Measurements from ENCODE around the gene RNF135.

The RNF135 gene

GRCh38 chr17:30926516-30926915 lies 44.3 kb upstream of the RNF135 start:
- H2BK120ac ChIP-seq (ENCODE audit: insufficient read depth, low read length, poor library complexity): no peak overlapping the region
- no peak overlapping the region for H3K4me2 ChIP-seq (ENCODE audit: low read length)
- H3K4me3 ChIP-seq (ENCODE audit: low read depth, low read length): no peak overlapping the region
- peaks cover 19% of the 10 kb centered on the region for H3K27me3 ChIP-seq (ENCODE audit: insufficient read depth, low read length)
- no peak overlapping the region for H4K12ac ChIP-seq (ENCODE audit: low read depth, low read length)
- no peaks in the 10 kb centered on the region for H3K79me2 ChIP-seq (ENCODE audit: control insufficient read depth, insufficient read depth, low read length, poor library complexity)
- H3K4me1 ChIP-seq (ENCODE audit: control insufficient read depth in 1 of 2, insufficient read depth in 2 of 2, low read length in 2 of 2): peaks cover 7% of the 10 kb centered on the region in 2 experiments
- no peak overlapping the region for H3K23ac ChIP-seq (ENCODE audit: low read length)
- H3K9me3 ChIP-seq (ENCODE audit: insufficient read depth, low read depth, low read length): peaks cover 2% of the 10 kb centered on the region
- no peaks in the 10 kb centered on the region for H3K36me3 ChIP-seq (ENCODE audit: control insufficient read depth in 1 of 2, insufficient read depth in 2 of 2, low read length in 2 of 2)
- H2BK5ac ChIP-seq (ENCODE audit: low read depth, low read length, poor library complexity): no peak overlapping the region
- H3K79me1 ChIP-seq (ENCODE audit: low read length): no peaks in the 10 kb centered on the region
- H3K9ac ChIP-seq (ENCODE audit: low read length): no peak overlapping the region
- no peak overlapping the region for H4K8ac ChIP-seq (ENCODE audit: low read depth, low read length)
- H3K4ac ChIP-seq (ENCODE audit: low read depth, low read length): no peak overlapping the region
- WGBS (ENCODE audit: extremely low coverage, insufficient coverage, insufficient read length): no CpG with 5 or more reads among the region's 6 CpGs
- H2AK5ac ChIP-seq (ENCODE audit: low read length): no peak overlapping the region
- no peak overlapping the region for H2AFZ ChIP-seq (ENCODE audit: insufficient read depth, low read length, poor library complexity)
- H4K91ac ChIP-seq (ENCODE audit: low read depth, low read length): no peak overlapping the region
- H3K18ac ChIP-seq (ENCODE audit: low read length): no peak overlapping the region
- DNase-seq: peak in 1 of 2 donors; percentile 7
- H2BK12ac ChIP-seq (ENCODE audit: low read length): no peak overlapping the region
- H3K27ac ChIP-seq (ENCODE audit: low read depth, low read length): no peak overlapping the region
- H3K14ac ChIP-seq (ENCODE audit: low read length): no peak overlapping the region

- H3K9ac ChIP-seq (ENCODE audit: low read length): no peak overlapping the region
- H2AFZ ChIP-seq (ENCODE audit: insufficient read depth, low read length, poor library complexity): no peak overlapping the region
- H3K27ac ChIP-seq (ENCODE audit: low read depth, low read length): no peak overlapping the region
- peaks cover 2% of the 10 kb centered on the region for H3K9me3 ChIP-seq (ENCODE audit: insufficient read depth, low read depth, low read length)
- H2AK5ac ChIP-seq (ENCODE audit: low read length): no peak overlapping the region
- H3K36me3 ChIP-seq (ENCODE audit: control insufficient read depth in 1 of 2, insufficient read depth in 2 of 2, low read length in 2 of 2): no peaks in the 10 kb centered on the region
- no CpG with 5 or more reads among the region's 5 CpGs for WGBS (ENCODE audit: extremely low coverage, insufficient coverage, insufficient read length)
- H4K91ac ChIP-seq (ENCODE audit: low read depth, low read length): no peak overlapping the region
- no peak overlapping the region for H4K8ac ChIP-seq (ENCODE audit: low read depth, low read length)
- H3K4ac ChIP-seq (ENCODE audit: low read depth, low read length): no peak overlapping the region
- no peaks in the 10 kb centered on the region for H3K79me1 ChIP-seq (ENCODE audit: low read length)
- no peak overlapping the region for H2BK12ac ChIP-seq (ENCODE audit: low read length)
- no peak overlapping the region for H3K4me2 ChIP-seq (ENCODE audit: low read length)
- no peak overlapping the region for H4K12ac ChIP-seq (ENCODE audit: low read depth, low read length)
- H2BK120ac ChIP-seq (ENCODE audit: insufficient read depth, low read length, poor library complexity): no peak overlapping the region
- no peak overlapping the region for H3K4me3 ChIP-seq (ENCODE audit: low read depth, low read length)
- peaks cover 7% of the 10 kb centered on the region for H3K27me3 ChIP-seq (ENCODE audit: insufficient read depth, low read length)
- H3K23ac ChIP-seq (ENCODE audit: low read length): no peak overlapping the region
- DNase-seq: no peak
- H3K14ac ChIP-seq (ENCODE audit: low read length): no peak overlapping the region
- no peak overlapping the region for H2BK5ac ChIP-seq (ENCODE audit: low read depth, low read length, poor library complexity)
- H3K18ac ChIP-seq (ENCODE audit: low read length): no peak overlapping the region
- no peaks in the 10 kb centered on the region for H3K79me2 ChIP-seq (ENCODE audit: control insufficient read depth, insufficient read depth, low read length, poor library complexity)
- no peaks in the 10 kb centered on the region for H3K4me1 ChIP-seq (ENCODE audit: control insufficient read depth in 1 of 2, insufficient read depth in 2 of 2, low read length in 2 of 2)
Measured at GRCh38 chr17:30927756-30928155, 43.1 kb upstream of the RNF135 start.

- Histone ChIP-seq H3K27ac (ENCODE audit: low read depth, low read length) (no peak overlapping the region), H4K8ac (ENCODE audit: low read depth, low read length) (no peak overlapping the region), H3K9ac (ENCODE audit: low read length) (no peak overlapping the region), H3K4me3 (ENCODE audit: low read depth, low read length) (no peak overlapping the region), H4K12ac (ENCODE audit: low read depth, low read length) (no peak overlapping the region), H2AFZ (ENCODE audit: insufficient read depth, low read length, poor library complexity) (no peak overlapping the region), H4K91ac (ENCODE audit: low read depth, low read length) (no peak overlapping the region), H3K27me3 (ENCODE audit: insufficient read depth, low read length) (no peaks in the 10 kb centered on the region), H2BK12ac (ENCODE audit: low read length) (no peak overlapping the region), H3K9me3 (ENCODE audit: insufficient read depth, low read depth, low read length) (peaks cover 2% of the 10 kb centered on the region), H3K14ac (ENCODE audit: low read length) (no peak overlapping the region), H3K18ac (ENCODE audit: low read length) (no peak overlapping the region), H2BK120ac (ENCODE audit: insufficient read depth, low read length, poor library complexity) (no peak overlapping the region), H3K4ac (ENCODE audit: low read depth, low read length) (no peak overlapping the region), H2AK5ac (ENCODE audit: low read length) (no peak overlapping the region), H3K79me2 (ENCODE audit: control insufficient read depth, insufficient read depth, low read length, poor library complexity) (no peaks in the 10 kb centered on the region), H2BK5ac (ENCODE audit: low read depth, low read length, poor library complexity) (no peak overlapping the region), H3K36me3 (ENCODE audit: control insufficient read depth in 1 of 2, insufficient read depth in 2 of 2, low read length in 2 of 2) (no peaks in the 10 kb centered on the region), H3K23ac (ENCODE audit: low read length) (no peak overlapping the region), H3K79me1 (ENCODE audit: low read length) (no peaks in the 10 kb centered on the region), H3K4me1 (ENCODE audit: control insufficient read depth in 1 of 2, insufficient read depth in 2 of 2, low read length in 2 of 2) (no peaks in the 10 kb centered on the region), H3K4me2 (ENCODE audit: low read length) (no peak overlapping the region)
- DNase-seq: no peak
- no CpG with 5 or more reads among the region's 3 CpGs for WGBS (ENCODE audit: extremely low coverage, insufficient coverage, insufficient read length)
Measured at GRCh38 chr17:30928584-30928983, 42.3 kb upstream of the RNF135 start.

- Histone ChIP-seq H4K12ac (ENCODE audit: low read depth, low read length) (no peak overlapping the region), H2BK120ac (ENCODE audit: insufficient read depth, low read length, poor library complexity) (no peak overlapping the region), H2BK12ac (ENCODE audit: low read length) (no peak overlapping the region), H3K27me3 (ENCODE audit: insufficient read depth, low read length) (no peaks in the 10 kb centered on the region), H3K4ac (ENCODE audit: low read depth, low read length) (no peak overlapping the region), H4K91ac (ENCODE audit: low read depth, low read length) (no peak overlapping the region), H3K4me3 (ENCODE audit: low read depth, low read length) (no peak overlapping the region), H3K27ac (ENCODE audit: low read depth, low read length) (no peak overlapping the region), H4K8ac (ENCODE audit: low read depth, low read length) (no peak overlapping the region), H3K23ac (ENCODE audit: low read length) (no peak overlapping the region), H3K18ac (ENCODE audit: low read length) (no peak overlapping the region), H2AFZ (ENCODE audit: insufficient read depth, low read length, poor library complexity) (no peak overlapping the region), H3K4me2 (ENCODE audit: low read length) (no peak overlapping the region), H3K4me1 (ENCODE audit: control insufficient read depth in 1 of 2, insufficient read depth in 2 of 2, low read length in 2 of 2) (no peaks in the 10 kb centered on the region), H3K79me2 (ENCODE audit: control insufficient read depth, insufficient read depth, low read length, poor library complexity) (no peaks in the 10 kb centered on the region), H3K9ac (ENCODE audit: low read length) (no peak overlapping the region), H3K36me3 (ENCODE audit: control insufficient read depth in 1 of 2, insufficient read depth in 2 of 2, low read length in 2 of 2) (no peaks in the 10 kb centered on the region), H2BK5ac (ENCODE audit: low read depth, low read length, poor library complexity) (no peak overlapping the region), H3K14ac (ENCODE audit: low read length) (no peak overlapping the region), H3K79me1 (ENCODE audit: low read length) (no peaks in the 10 kb centered on the region), H2AK5ac (ENCODE audit: low read length) (no peak overlapping the region), H3K9me3 (ENCODE audit: insufficient read depth, low read depth, low read length) (no peaks in the 10 kb centered on the region)
- no CpG with 5 or more reads among the region's 8 CpGs for WGBS (ENCODE audit: extremely low coverage, insufficient coverage, insufficient read length)
- DNase-seq: peak; percentile 62 to 81
Measured at GRCh38 chr17:30929081-30929633, 41.7 kb upstream of the RNF135 start.

All from trophoblast cell (in vitro differentiated cells and primary cell).